ENCODE measurements around the gene SPATA25. TPM values are rescaled to one million over a fixed set of nuclear protein-coding genes. Genes with fewer than 3 reads are reported as not detected.

The SPATA25 gene
- total and polyA plus RNA-seq, 2 donors (not counting 3 experiments of a cell fraction or from before 2014, with no cell fraction given), result 0.69 to 1.3 TPM

GRCh38 chr20:45918779-45919537, 31.5 kb upstream of the SPATA25 start:
- BruUV-seq (replicated peaks), result no TSS peak
- intact Hi-C loops (cut with micrococcal nuclease) (loop anchor here (1.0 to 10.0 kb wide), 2 partner anchors 8 to 574 kb away; partner anchors contain the start of gene SDC4), dilution Hi-C loops (cut with MboI; ENCODE audit: extremely low pct_ligation_motif_present, low sequenced_read_pairs) (no loop called here)
- Histone ChIP-seq H3K79me2 (ENCODE audit: control insufficient read depth, insufficient read depth, low read length) (no peaks in the 10 kb centered on the region), H3K4me1 (ENCODE audit: control insufficient read depth, extremely low read depth, insufficient read depth, low read length) (peaks cover 25% of the 10 kb centered on the region), H3K9ac (replicated peaks; ENCODE audit: extremely low read depth, insufficient read depth, low read length) (no peak overlapping the region), H3K9me3 (replicated peaks; ENCODE audit: control insufficient read depth, insufficient read depth, low read length) (no peaks in the 10 kb centered on the region), H3K36me3 (ENCODE audit: control insufficient read depth in 2 of 2, extremely low read depth in 1 of 2, insufficient read depth in 2 of 2, low read length in 2 of 2) (no peaks in the 10 kb centered on the region), H2AFZ (ENCODE audit: low read depth, low read length) (no peak overlapping the region), H3K4me3 (replicated peaks in 1 of 3; ENCODE audit: insufficient read depth in 1 of 3, low read depth in 1 of 3, low read length in 3 of 3) (no peak overlapping the region), H3K4me2 (ENCODE audit: insufficient read depth, low read length) (no peak overlapping the region), H3K27me3 (ENCODE audit: control insufficient read depth in 2 of 2, insufficient read depth in 2 of 2, low read length in 2 of 2) (no peaks in the 10 kb centered on the region), H3K9me1 (replicated peaks; ENCODE audit: control insufficient read depth, extremely low read depth, insufficient read depth, low read length) (no peaks in the 10 kb centered on the region), H3K27ac (ENCODE audit: insufficient read depth, low read depth, low read length) (no peak overlapping the region), H4K20me1 (replicated peaks; ENCODE audit: control insufficient read depth, extremely low read depth, insufficient read depth, low read length) (no peaks in the 10 kb centered on the region)
- FAIRE-seq (peak; percentile 43), DNase-seq (ENCODE audit: low read depth, low spot score) (no peak)
- TF ChIP-seq POLR2AphosphoS5 (IDR thresholded peaks at IDR 0.05; ENCODE audit: insufficient read depth, low read depth, low read length), result no peak
- TF ChIP-seq GATA2 (IDR thresholded peaks at IDR 0.05; ENCODE audit: insufficient read depth, insufficient read length, low read depth, low read length), result no peak
- TF ChIP-seq POLR2A (IDR thresholded peaks at IDR 0.05; ENCODE audit: low read depth, low read length), result no peak
- TF ChIP-seq EZH2 (IDR thresholded peaks at IDR 0.05; ENCODE audit: borderline replicate concordance, low read depth, low read length, severe bottlenecking), result no peak
- TF ChIP-seq JUN (IDR thresholded peaks at IDR 0.05; ENCODE audit: borderline replicate concordance, insufficient read depth, insufficient read length, low read depth), result no peak
- TF ChIP-seq CTCF (IDR thresholded peaks at IDR 0.05; ENCODE audit: extremely low read depth in 1 of 2, insufficient read depth in 1 of 2, low read depth in 1 of 2, low read length in 2 of 2), result no peak
- no peak for TF ChIP-seq FOS (IDR thresholded peaks at IDR 0.05; ENCODE audit: borderline replicate concordance, insufficient read depth, low read length)
- TF ChIP-seq, protein P1, sequence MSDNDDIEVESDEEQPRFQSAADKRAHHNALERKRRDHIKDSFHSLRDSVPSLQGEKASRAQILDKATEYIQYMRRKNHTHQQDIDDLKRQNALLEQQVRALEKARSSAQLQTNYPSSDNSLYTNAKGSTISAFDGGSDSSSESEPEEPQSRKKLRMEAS (IDR thresholded peaks at IDR 0.05; ENCODE audit: insufficient read depth, insufficient read length), result no peak
- no peak for TF ChIP-seq MYC (IDR thresholded peaks at IDR 0.05; ENCODE audit: low read depth, low read length)
- ChIA-PET POLR2A (interaction anchor here (0.9 to 2.5 kb wide), 2 partner anchors 15 to 29 kb away, joined by 3 to 20 read pairs; partner anchors contain the start of gene PCIF1), CTCF (interaction anchor here (1.0 to 2.8 kb wide), 5 partner anchors 9 to 51 kb away, joined by 4 to 19 read pairs (median 6); partner anchors contain the start of gene PCIF1)
